GM18870 (cell line): ENCODE measurements around the gene COLQ.
A peak's percentile ranks its signal among the peaks of the same experiment; 100 is the strongest.

ENCODE experiments used
- ATAC-seq: cut with Tn5 transposase; IDR thresholded peaks from one replicate; pipeline ENCODE4 v1.9.1; 2021; ENCODE audit warnings: moderate library complexity; ENCODE audit not compliant: unreplicated experiment

COLQ gene

DNA sequence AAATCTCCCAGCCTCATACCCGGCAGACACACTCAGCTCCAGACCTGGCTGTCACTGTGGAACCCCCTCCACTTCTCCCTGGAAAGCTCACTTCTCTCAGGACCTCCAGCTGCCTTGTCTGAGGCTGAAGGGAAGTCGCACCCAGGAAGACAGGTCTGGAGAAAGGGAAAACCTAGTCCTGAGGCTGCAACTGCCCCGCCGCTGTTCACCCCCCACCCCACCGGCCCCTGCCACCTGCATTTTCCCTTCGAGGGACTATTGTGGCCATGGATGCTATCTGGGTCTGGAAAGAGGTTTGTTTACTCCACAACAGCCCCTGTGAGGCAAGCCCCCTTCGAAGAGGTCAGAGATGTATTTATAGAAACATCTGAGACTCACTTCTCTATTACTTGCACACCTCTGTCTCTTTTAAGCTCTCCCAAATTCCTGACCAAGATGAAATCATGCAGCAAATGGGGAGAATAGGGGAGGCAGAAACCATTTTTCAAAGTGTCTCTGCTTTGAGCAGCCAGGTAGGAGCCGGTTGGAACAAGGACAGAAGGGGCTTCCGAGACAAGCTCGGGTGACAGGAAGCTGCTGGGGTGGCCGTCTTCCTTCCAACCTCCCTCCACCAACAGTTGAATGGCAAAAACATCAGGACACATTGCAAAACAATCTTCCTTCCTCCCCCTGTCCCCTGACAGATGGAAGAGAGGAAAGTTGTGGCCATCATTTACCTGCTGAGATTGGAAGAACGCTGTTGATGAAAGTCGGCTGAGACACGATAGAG lies 518 bp downstream of the COLQ start:
- no peak for ATAC-seq

GRCh38 chr3:15520185-15520584 lies 1.3 kb downstream of the COLQ start:
- no peak for ATAC-seq

DNA sequence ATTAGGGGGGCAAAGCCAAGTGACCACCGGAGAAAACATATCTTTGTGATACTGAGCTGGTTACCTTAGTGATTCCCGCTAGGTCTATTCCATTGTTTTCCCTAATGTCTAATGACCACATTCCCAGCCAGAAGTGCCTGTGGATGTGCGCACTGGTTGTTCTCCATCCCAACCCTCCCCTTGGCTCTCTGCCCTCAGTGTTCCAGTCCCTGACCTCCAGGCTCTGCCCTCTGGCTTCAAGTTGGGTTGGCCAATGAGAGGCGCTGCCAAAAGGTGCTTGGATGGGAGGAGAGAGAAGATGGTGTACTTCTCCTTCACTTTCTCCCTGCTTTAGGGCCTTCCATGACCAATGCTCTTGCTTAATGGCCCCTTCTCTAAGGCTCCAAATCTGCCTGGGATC lies 2.4 kb downstream of the COLQ start:
- ATAC-seq, result no peak

DNA sequence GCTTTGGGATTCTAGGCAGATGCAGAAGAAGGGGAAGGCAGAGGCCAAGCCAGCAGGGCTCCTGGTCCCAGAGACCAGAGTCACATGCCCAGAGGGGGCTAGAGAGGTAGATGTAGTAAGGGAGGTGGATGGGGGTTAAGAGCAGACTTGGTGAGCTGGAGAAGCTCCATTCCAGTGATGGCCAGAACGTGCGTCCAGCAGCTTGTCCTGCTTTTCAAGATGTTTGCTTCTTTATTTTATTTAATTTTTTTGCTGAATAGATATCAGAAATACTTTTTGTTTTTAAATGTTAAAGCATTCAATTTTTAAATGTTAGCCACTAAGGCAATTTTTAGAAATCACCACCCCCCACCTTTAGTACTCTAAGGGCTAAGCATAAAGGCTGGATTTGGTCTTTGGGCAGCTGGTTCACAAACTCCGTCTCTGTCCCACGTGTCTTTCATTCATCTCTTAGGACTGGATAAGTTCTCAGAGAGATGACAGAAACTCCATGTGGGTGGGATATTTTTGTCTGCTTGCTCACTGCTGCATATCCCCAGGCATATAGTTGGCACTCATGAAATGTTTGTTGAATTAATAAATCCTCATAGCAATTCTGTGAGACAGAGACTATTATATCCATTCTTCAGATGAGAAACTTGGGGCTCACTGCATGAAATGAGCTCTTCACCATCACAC lies 6.7 kb downstream of the COLQ start:
- ATAC-seq, result no peak

- ATAC-seq, result no peak
Measured at GRCh38 chr3:15513810-15514662, 7.5 kb downstream of the COLQ start.

DNA sequence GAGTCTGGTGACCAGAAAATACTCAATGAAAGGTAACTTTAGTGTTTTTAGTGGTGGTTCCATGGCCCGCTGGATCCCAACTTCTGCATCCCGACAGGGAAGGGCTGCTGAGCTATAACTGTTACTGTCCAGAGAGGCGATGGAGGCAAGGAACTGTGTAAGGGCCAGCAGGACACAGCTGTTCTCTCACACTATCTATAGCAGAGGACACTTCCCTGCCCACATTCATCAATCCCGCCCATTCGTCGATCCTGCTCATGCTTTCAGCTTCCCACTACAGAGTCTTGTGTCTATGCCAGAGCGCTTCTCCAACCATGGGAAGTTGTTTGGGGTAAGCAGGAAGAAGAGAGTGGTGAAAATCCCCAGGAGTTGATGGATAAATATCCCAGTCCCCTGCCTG lies 8.4 kb downstream of the COLQ start:
- no peak for ATAC-seq

DNA sequence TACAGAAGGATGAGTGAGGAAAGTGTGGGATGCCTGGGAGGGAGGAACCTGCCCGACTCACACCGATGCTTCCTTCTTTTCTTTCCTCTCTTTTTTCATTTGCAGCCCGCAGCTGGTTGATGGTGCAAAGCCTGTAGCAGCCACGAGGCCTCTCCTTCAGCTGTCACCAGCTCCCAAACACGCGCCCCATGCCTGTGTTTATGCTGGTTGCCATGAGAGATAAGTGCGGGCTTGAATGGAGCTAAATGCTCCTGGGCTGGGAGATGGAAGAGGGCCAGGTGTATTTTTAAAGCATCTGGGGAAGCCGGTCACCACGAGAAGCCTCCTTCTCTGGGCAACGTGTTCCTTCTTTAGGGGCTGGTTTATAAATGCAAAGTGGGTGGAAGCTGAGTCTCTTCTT lies 9.3 kb downstream of the COLQ start:
- no peak for ATAC-seq

DNA sequence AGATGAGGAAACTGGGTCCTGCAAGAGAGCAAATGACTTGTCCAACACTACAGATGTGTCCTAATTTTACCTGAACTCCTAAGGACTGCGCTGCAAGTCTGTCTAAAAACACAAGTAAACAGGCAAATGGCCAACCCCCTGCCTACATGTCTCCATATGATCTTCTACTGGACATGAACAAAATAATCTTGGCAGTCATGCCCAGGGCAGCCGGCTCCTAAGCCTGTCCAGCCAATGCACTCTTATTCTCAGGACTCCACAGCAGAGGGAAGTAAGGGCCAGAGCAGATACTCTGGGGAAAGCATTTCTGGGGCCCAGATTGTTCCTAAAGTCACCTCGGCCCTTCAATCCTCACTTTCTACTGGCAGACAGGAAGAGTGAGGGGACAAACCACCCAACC lies 10.3 kb downstream of the COLQ start:
- no peak for ATAC-seq

- no peak for ATAC-seq
Measured at GRCh38 chr3:15510493-15510892, 11.0 kb downstream of the COLQ start.

DNA sequence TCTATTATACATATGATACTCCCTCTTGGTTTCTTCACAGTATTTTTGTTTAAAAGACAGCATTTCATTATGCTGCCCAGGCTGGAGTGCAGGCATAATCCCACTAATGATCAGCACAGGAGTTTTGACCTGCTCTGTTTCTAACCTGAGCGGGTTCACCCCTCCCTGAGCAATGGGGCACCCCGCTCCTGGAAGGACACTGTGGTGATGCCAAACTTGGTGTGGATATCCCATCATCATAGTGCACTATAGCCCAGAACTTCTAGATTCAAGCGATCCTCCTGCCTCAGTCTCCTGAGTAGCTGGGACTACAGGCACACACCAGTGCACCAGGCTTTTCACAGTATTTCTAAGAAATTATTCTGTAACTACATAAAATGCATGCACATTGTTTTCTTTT lies 14.9 kb downstream of the COLQ start:
- ATAC-seq, result no peak

- ATAC-seq, result no peak
Measured at GRCh38 chr3:15505479-15506165, 15.9 kb downstream of the COLQ start.

DNA sequence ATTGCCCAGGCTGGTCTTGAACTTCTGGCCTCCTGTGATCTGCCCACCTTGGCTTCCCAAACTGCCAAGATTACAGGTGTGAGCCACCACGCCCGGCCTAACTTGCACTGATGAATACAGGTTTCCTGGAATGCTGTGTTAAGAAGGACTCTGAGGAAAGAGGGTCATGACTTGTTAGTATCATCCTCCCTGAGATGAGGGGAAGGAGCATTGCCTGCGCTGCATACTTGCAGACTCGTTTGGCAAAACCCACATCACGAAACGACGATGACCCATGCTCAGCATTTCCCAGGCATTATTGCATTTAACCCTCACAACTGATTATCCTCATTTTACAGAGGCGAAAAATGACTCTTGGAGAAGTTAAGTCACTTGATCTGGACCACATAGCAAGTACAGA lies 18.9 kb downstream of the COLQ start:
- no peak for ATAC-seq

DNA sequence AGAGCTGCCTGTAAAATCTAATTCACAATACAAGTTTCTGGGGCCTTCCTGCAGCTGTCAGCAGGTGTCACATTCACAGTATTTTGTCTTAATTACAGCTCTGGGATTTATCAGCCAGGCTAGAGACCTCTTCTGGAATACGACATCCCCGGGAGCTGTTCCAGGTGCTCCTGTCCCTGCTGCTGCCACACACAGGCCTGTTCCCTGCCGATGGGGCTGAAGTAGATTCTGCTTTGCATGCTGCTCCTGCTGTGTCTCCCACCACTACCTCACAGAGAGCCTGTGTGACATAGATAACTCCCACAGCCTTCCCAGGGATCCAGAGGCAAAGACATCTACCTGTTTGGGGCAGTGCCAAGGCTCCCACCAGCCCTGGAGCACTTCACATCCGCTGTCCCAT lies 20.4 kb downstream of the COLQ start:
- ATAC-seq, result no peak

DNA sequence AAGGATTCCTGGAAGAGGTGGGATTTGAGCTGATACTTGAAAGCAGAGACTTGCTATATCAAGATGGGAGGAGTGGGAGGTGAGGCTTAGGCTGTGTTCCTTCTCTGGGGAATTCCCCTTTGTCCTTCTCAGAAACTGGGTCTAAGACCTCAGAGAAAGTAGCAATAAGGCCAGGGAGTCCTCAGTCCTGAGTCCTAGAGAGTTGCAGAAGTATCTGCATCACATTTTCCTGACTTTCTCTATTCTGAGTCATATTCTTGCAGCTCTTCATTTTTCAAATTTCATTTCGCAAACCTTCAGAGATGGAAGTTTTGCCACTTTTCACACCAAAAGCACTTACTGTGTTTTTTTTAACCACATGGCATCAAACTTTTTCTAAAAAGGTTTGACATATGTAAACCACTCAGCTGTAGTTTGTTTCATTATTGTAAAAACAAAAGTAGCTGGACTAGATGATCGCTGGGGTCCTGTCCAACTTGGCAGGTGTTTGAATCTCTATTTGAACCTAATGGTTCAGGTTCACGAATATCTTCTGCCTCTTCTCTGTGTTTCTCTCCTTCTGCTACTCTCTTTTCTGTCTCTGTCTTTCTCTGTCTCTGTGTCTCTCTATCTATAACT lies 21.3 kb downstream of the COLQ start:
- ATAC-seq, result peak; percentile 47

DNA sequence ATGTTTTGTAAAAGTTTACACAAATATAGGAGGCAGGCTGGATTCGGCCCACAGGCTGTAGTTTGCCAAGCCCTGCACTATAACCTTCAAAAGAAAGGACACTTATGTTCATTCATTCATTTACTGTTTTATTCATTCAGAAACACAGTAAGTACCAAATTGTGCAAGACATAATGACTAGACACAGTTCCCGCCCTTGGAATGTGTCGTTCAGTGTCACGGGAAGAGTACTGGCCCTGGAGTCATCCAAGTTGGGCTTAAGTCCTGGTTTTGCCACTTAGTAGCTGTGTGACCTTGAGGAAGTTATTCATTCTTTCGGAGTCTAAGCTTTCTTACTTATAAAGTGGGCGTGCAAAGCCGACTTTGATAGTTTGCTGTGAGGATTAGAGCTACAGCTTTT lies 22.0 kb downstream of the COLQ start:
- ATAC-seq, result no peak

GRCh38 chr3:15498431-15499214 lies 22.9 kb downstream of the COLQ start:
- ATAC-seq, result no peak

- ATAC-seq, result no peak
Measured at GRCh38 chr3:15497964-15498363, 23.5 kb downstream of the COLQ start.

- ATAC-seq, result no peak
Measured at GRCh38 chr3:15496341-15496664, 25.2 kb downstream of the COLQ start.

DNA sequence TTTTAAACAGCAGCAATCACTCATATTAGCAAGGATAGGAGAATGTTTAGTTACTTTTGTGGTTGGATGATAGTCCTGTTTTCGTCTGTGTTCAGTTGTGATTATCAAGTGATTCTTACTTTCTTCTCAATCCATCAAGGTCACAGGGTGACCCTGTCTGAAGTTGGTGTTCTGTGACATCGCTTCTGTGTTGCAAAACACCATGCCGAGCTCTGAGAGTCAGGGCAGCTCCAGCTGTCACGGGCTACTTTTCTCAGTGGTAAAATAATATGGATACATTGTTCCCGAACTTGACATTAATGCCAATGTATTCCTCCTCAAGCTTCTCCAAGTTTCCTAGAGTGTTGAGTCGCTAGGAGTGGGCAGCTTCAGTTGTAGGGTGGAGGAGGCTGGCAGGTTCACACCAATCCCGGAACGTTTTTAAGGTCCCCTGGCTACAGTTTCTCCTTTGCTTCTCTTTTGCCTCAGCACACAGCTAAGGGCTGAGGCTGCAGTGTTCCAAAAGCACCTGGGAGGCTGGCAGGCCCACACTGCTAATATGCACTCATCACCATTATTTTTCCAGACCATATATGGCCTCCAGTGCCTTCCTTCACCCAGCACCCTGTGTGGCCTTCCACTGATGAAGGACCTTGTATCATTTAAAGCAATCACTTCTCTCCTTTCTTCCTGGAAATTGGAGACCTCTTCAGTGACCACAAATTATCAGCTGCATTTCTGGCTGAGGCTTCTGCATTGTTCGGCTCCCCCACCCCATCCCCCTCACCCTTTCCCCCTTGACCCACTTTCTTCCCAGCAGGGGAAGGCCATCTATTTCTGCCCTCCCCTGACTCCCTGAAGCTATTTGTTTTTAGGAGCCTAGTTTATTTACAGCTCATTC lies 25.8 kb downstream of the COLQ start:
- no peak for ATAC-seq
